Measurements from ENCODE around the gene AHCYL1. TPM values are rescaled to one million over a fixed set of nuclear protein-coding genes. Genes with fewer than 3 reads are reported as not detected.
"Not testable (repeated sequence)": the region's sequence is repeated elsewhere in the genome, so short reads cannot be mapped to it uniquely, and the experiment has no call there.

AHCYL1 gene
- total and polyA plus RNA-seq, 4 donors = 41.9 to 79.0 (median 59.5) TPM

GRCh38 chr1:109948285-109948630 is 36.3 kb upstream of the AHCYL1 start:
- Histone ChIP-seq H3K27ac (ENCODE audit: low read depth in 1 of 2, low read length in 2 of 2) (no peak overlapping the region), H3K36me3 (ENCODE audit: control insufficient read depth in 1 of 2, insufficient read depth in 2 of 2, low read length in 1 of 2) (no peaks in the 10 kb centered on the region), H3K4me1 (ENCODE audit: control insufficient read depth in 1 of 2, insufficient read depth in 2 of 2, low read length in 2 of 2) (no peaks in the 10 kb centered on the region), H3K9me3 (ENCODE audit: control insufficient read depth, low read length) (no peaks in the 10 kb centered on the region), H3K27me3 (ENCODE audit: control insufficient read depth in 1 of 2, insufficient read depth in 2 of 2, low read length in 1 of 2) (no peaks in the 10 kb centered on the region), H3K4me3 (ENCODE audit: low read length in 2 of 2) (no peak overlapping the region)
- DNase-seq (no peak), ATAC-seq (ENCODE audit: low FRiP score) (no peak)
- intact Hi-C loops (cut with DNase I) = no loop called here

GRCh38 chr1:109950038-109950437 is 34.5 kb upstream of the AHCYL1 start:
- no peaks in the 10 kb centered on the region for H3K36me3 ChIP-seq (ENCODE audit: control insufficient read depth in 1 of 2, insufficient read depth in 2 of 2, low read length in 1 of 2)
- no peaks in the 10 kb centered on the region for H3K27me3 ChIP-seq (ENCODE audit: control insufficient read depth in 1 of 2, insufficient read depth in 2 of 2, low read length in 1 of 2)
- no peak for ATAC-seq (ENCODE audit: low FRiP score)
- WGBS, 2 donors = 82 to 85% methylated on average over 1 of the region's 1 CpG
- H3K4me1 ChIP-seq (ENCODE audit: control insufficient read depth in 1 of 2, insufficient read depth in 2 of 2, low read length in 2 of 2) = no peaks in the 10 kb centered on the region
- H3K9me3 ChIP-seq (ENCODE audit: control insufficient read depth, low read length) = no peaks in the 10 kb centered on the region
- intact Hi-C loops (cut with DNase I) = no loop called here
- no peak overlapping the region for H3K4me3 ChIP-seq (ENCODE audit: low read length in 2 of 2)
- no peak overlapping the region for H3K27ac ChIP-seq (ENCODE audit: low read depth in 1 of 2, low read length in 2 of 2)
- DNase-seq = no peak

- DNase-seq (no peak), ATAC-seq (ENCODE audit: low FRiP score) (no peak)
- no peak overlapping the region for H3K27ac ChIP-seq (ENCODE audit: low read depth in 1 of 2, low read length in 2 of 2)
- 87 to 97% methylated on average over 2 of the region's 2 CpGs for WGBS, 2 donors
- H3K27me3 ChIP-seq (ENCODE audit: control insufficient read depth in 1 of 2, insufficient read depth in 2 of 2, low read length in 1 of 2) = no peaks in the 10 kb centered on the region
- no peaks in the 10 kb centered on the region for H3K36me3 ChIP-seq (ENCODE audit: control insufficient read depth in 1 of 2, insufficient read depth in 2 of 2, low read length in 1 of 2)
- no peaks in the 10 kb centered on the region for H3K9me3 ChIP-seq (ENCODE audit: control insufficient read depth, low read length)
- no peaks in the 10 kb centered on the region for H3K4me1 ChIP-seq (ENCODE audit: control insufficient read depth in 1 of 2, insufficient read depth in 2 of 2, low read length in 2 of 2)
- intact Hi-C loops (cut with DNase I) = no loop called here
- H3K4me3 ChIP-seq (ENCODE audit: low read length in 2 of 2) = no peak overlapping the region
Observed at GRCh38 chr1:109950509-109950908, 34.1 kb upstream of the AHCYL1 start.

GRCh38 chr1:109951501-109951900 is 33.1 kb upstream of the AHCYL1 start:
- H3K27ac ChIP-seq (ENCODE audit: low read depth in 1 of 2, low read length in 2 of 2); DNase-seq; intact Hi-C loops (cut with DNase I); H3K4me3 ChIP-seq (ENCODE audit: low read length in 2 of 2); ATAC-seq (ENCODE audit: low FRiP score); H3K9me3 ChIP-seq (ENCODE audit: control insufficient read depth, low read length); H3K4me1 ChIP-seq (ENCODE audit: control insufficient read depth in 1 of 2, insufficient read depth in 2 of 2, low read length in 2 of 2); H3K27me3 ChIP-seq (ENCODE audit: control insufficient read depth in 1 of 2, insufficient read depth in 2 of 2, low read length in 1 of 2); H3K36me3 ChIP-seq (ENCODE audit: control insufficient read depth in 1 of 2, insufficient read depth in 2 of 2, low read length in 1 of 2): not testable (repeated sequence)
- WGBS, 2 donors = 93 to 96% methylated on average over 5 of the region's 5 CpGs

- Histone ChIP-seq H3K4me3 (ENCODE audit: low read length in 2 of 2) (no peak overlapping the region), H3K36me3 (ENCODE audit: control insufficient read depth in 1 of 2, insufficient read depth in 2 of 2, low read length in 1 of 2) (no peaks in the 10 kb centered on the region), H3K27me3 (ENCODE audit: control insufficient read depth in 1 of 2, insufficient read depth in 2 of 2, low read length in 1 of 2) (no peaks in the 10 kb centered on the region), H3K4me1 (ENCODE audit: control insufficient read depth in 1 of 2, insufficient read depth in 2 of 2, low read length in 2 of 2) (no peaks in the 10 kb centered on the region), H3K9me3 (ENCODE audit: control insufficient read depth, low read length) (no peaks in the 10 kb centered on the region), H3K27ac (ENCODE audit: low read depth in 1 of 2, low read length in 2 of 2) (no peak overlapping the region)
- 39 to 61% methylated on average over 1 of the region's 1 CpG for WGBS, 2 donors
- DNase-seq = no peak
- intact Hi-C loops (cut with DNase I) = no loop called here
- ATAC-seq (ENCODE audit: low FRiP score) = no peak
Observed at GRCh38 chr1:109954041-109954512, 30.5 kb upstream of the AHCYL1 start.

- H3K27ac ChIP-seq (ENCODE audit: low read depth in 1 of 2, low read length in 2 of 2) = peak overlapping the region; percentile 21 to 57
- peaks cover 0 to 7% of the 10 kb centered on the region in 2 donors for H3K4me1 ChIP-seq (ENCODE audit: control insufficient read depth in 1 of 2, insufficient read depth in 2 of 2, low read length in 2 of 2)
- ATAC-seq (ENCODE audit: low FRiP score) (no peak), DNase-seq (no peak)
- no peaks in the 10 kb centered on the region for H3K36me3 ChIP-seq (ENCODE audit: control insufficient read depth in 1 of 2, insufficient read depth in 2 of 2, low read length in 1 of 2)
- no peaks in the 10 kb centered on the region for H3K27me3 ChIP-seq (ENCODE audit: control insufficient read depth in 1 of 2, insufficient read depth in 2 of 2, low read length in 1 of 2)
- H3K9me3 ChIP-seq (ENCODE audit: control insufficient read depth, low read length) = no peaks in the 10 kb centered on the region
- 3 to 4% methylated on average over 1 of the region's 1 CpG for WGBS, 2 donors
- intact Hi-C loops (cut with DNase I) = no loop called here
- H3K4me3 ChIP-seq (ENCODE audit: low read length in 2 of 2) = no peak overlapping the region
Observed at GRCh38 chr1:109959632-109959973, 25.0 kb upstream of the AHCYL1 start.

GRCh38 chr1:109959974-109960744 is 24.4 kb upstream of the AHCYL1 start:
- Histone ChIP-seq H3K27ac (ENCODE audit: low read depth in 1 of 2, low read length in 2 of 2) (peak overlapping the region in 1 of 2 donors; percentile 21), H3K4me1 (ENCODE audit: control insufficient read depth in 1 of 2, insufficient read depth in 2 of 2, low read length in 2 of 2) (peaks cover 0 to 7% of the 10 kb centered on the region in 2 donors)
- WGBS, 2 donors = 40 to 43% methylated on average over 7 of the region's 7 CpGs

GRCh38 chr1:109960745-109961094 is 23.8 kb upstream of the AHCYL1 start:
- 59 to 86% methylated on average over 1 of the region's 1 CpG for WGBS, 2 donors
- ATAC-seq (ENCODE audit: low FRiP score) = no peak

More at GRCh38 chr1:109959974-109960744, 24.4 kb upstream of the AHCYL1 start:
- intact Hi-C loops (cut with DNase I) = no loop called here
- DNase-seq = no peak
- no peaks in the 10 kb centered on the region for H3K9me3 ChIP-seq (ENCODE audit: control insufficient read depth, low read length)
- no peak overlapping the region for H3K4me3 ChIP-seq (ENCODE audit: low read length in 2 of 2)
- no peaks in the 10 kb centered on the region for H3K27me3 ChIP-seq (ENCODE audit: control insufficient read depth in 1 of 2, insufficient read depth in 2 of 2, low read length in 1 of 2)
- no peak for ATAC-seq (ENCODE audit: low FRiP score)
- no peaks in the 10 kb centered on the region for H3K36me3 ChIP-seq (ENCODE audit: control insufficient read depth in 1 of 2, insufficient read depth in 2 of 2, low read length in 1 of 2)

GRCh38 chr1:109963864-109964263 is 20.7 kb upstream of the AHCYL1 start:
- ATAC-seq (ENCODE audit: low FRiP score) (no peak), DNase-seq (no peak)
- intact Hi-C loops (cut with DNase I) = no loop called here
- H3K27me3 ChIP-seq (ENCODE audit: control insufficient read depth in 1 of 2, insufficient read depth in 2 of 2, low read length in 1 of 2) = no peaks in the 10 kb centered on the region
- H3K4me3 ChIP-seq (ENCODE audit: low read length in 2 of 2) = no peak overlapping the region
- H3K36me3 ChIP-seq (ENCODE audit: control insufficient read depth in 1 of 2, insufficient read depth in 2 of 2, low read length in 1 of 2) = no peaks in the 10 kb centered on the region
- peaks cover 0 to 7% of the 10 kb centered on the region in 2 donors for H3K4me1 ChIP-seq (ENCODE audit: control insufficient read depth in 1 of 2, insufficient read depth in 2 of 2, low read length in 2 of 2)
- WGBS, 2 donors = 52 to 73% methylated on average over 1 of the region's 1 CpG
- H3K9me3 ChIP-seq (ENCODE audit: control insufficient read depth, low read length) = no peaks in the 10 kb centered on the region
- no peak overlapping the region for H3K27ac ChIP-seq (ENCODE audit: low read depth in 1 of 2, low read length in 2 of 2)

More at GRCh38 chr1:109960745-109961094, 23.8 kb upstream of the AHCYL1 start:
- H3K27ac ChIP-seq (ENCODE audit: low read depth in 1 of 2, low read length in 2 of 2) = no peak overlapping the region
- no peak for DNase-seq
- H3K4me3 ChIP-seq (ENCODE audit: low read length in 2 of 2) = no peak overlapping the region
- H3K27me3 ChIP-seq (ENCODE audit: control insufficient read depth in 1 of 2, insufficient read depth in 2 of 2, low read length in 1 of 2) = no peaks in the 10 kb centered on the region
- peaks cover 0 to 7% of the 10 kb centered on the region in 2 donors for H3K4me1 ChIP-seq (ENCODE audit: control insufficient read depth in 1 of 2, insufficient read depth in 2 of 2, low read length in 2 of 2)
- intact Hi-C loops (cut with DNase I) = no loop called here
- no peaks in the 10 kb centered on the region for H3K9me3 ChIP-seq (ENCODE audit: control insufficient read depth, low read length)
- H3K36me3 ChIP-seq (ENCODE audit: control insufficient read depth in 1 of 2, insufficient read depth in 2 of 2, low read length in 1 of 2) = no peaks in the 10 kb centered on the region
